Left ventricle myocardium inferior (tissue), 1 donor: ENCODE measurements around the gene C1orf50. TPM values are rescaled to one million over a fixed set of nuclear protein-coding genes. Genes with fewer than 3 reads are reported as not detected.

Source experiments
- DNase-seq: peaks from one replicate; pipeline ENCODE4 v3.0.0-alpha.2; 2020
- H3K27ac ChIP-seq: fragments of 200-600 bp; replicated peaks from 2 replicates; pipeline ENCODE4 v1.8.0; 2021
- H3K27me3 ChIP-seq: fragments of 200-600 bp; 2 replicates; pipeline ENCODE4 v1.8.0; 2021; ENCODE audit warnings: low read depth
- H3K36me3 ChIP-seq: fragments of 200-600 bp; 2 replicates; pipeline ENCODE4 v1.8.0; 2021
- H3K4me1 ChIP-seq: fragments of 200-600 bp; 2 replicates; pipeline ENCODE4 v1.8.0; 2021
- H3K4me3 ChIP-seq: fragments of 200-600 bp; 2 replicates; pipeline ENCODE4 v1.8.0; 2021; ENCODE audit warnings: mild to moderate bottlenecking, moderate library complexity
- H3K9me3 ChIP-seq: fragments of 200-600 bp; replicated peaks from 2 replicates; pipeline ENCODE4 v1.8.0; 2021
- CTCF ChIP-seq: fragments of 200-600 bp; IDR thresholded peaks from 2 replicates; pipeline ENCODE4 v1.8.0; 2021; ENCODE audit warnings: antibody characterized with exemption, mild to moderate bottlenecking, borderline replicate concordance
- intact Hi-C: fragments of 100-400 bp; cut with micrococcal nuclease; formaldehyde crosslinking; loops from one replicate; pipeline ENCODE4 v1.11.0; 2022
- total RNA-seq: library from RNA; stranded (reverse); fragmentation: NEBNext Ultra II Directional; extraction: Animal tissue kit (Norgen Biotek cat#: 25700); gene quantifications from one replicate; pipeline ENCODE4 v1.2.1, GENCODE V29; 2021
- donor health status: DM: no; HTN: yes; CAD: no; lungs with severe emphysema.

The C1orf50 gene
- total RNA-seq, 1 donor from 2014 or later = 7.8 TPM

GRCh38 chr1:42730002-42730401 lies 37.0 kb upstream of the C1orf50 start:
- Histone ChIP-seq H3K9me3 (no peaks in the 10 kb centered on the region), H3K36me3 (no peaks in the 10 kb centered on the region), H3K4me1 (no peaks in the 10 kb centered on the region), H3K27me3 (no peaks in the 10 kb centered on the region), H3K27ac (no peak overlapping the region), H3K4me3 (no peak overlapping the region)
- DNase-seq = no peak
- intact Hi-C loops = no loop called here
- TF ChIP-seq CTCF = no peak

- TF ChIP-seq CTCF = no peak
- no peaks in the 10 kb centered on the region for H3K36me3 ChIP-seq
- DNase-seq = no peak
- H3K27ac ChIP-seq = no peak overlapping the region
- no peaks in the 10 kb centered on the region for H3K4me1 ChIP-seq
- no peak overlapping the region for H3K4me3 ChIP-seq
- intact Hi-C loops = no loop called here
- H3K9me3 ChIP-seq = no peaks in the 10 kb centered on the region
- no peaks in the 10 kb centered on the region for H3K27me3 ChIP-seq
These were observed 36.1 kb upstream of the C1orf50 start for GRCh38 chr1:42730988-42731387.

- H3K4me3 ChIP-seq = no peak overlapping the region
- H3K36me3 ChIP-seq = no peaks in the 10 kb centered on the region
- H3K9me3 ChIP-seq = no peaks in the 10 kb centered on the region
- intact Hi-C loops = no loop called here
- H3K4me1 ChIP-seq = no peaks in the 10 kb centered on the region
- DNase-seq = no peak
- no peak overlapping the region for H3K27ac ChIP-seq
- no peaks in the 10 kb centered on the region for H3K27me3 ChIP-seq
- no peak for TF ChIP-seq CTCF
These were observed 35.5 kb upstream of the C1orf50 start for GRCh38 chr1:42731585-42731984.

GRCh38 chr1:42732126-42732680 lies 34.8 kb upstream of the C1orf50 start:
- no peak for TF ChIP-seq CTCF
- no peak for DNase-seq
- Histone ChIP-seq H3K9me3 (no peaks in the 10 kb centered on the region), H3K27ac (no peak overlapping the region), H3K27me3 (no peaks in the 10 kb centered on the region), H3K4me1 (no peaks in the 10 kb centered on the region), H3K4me3 (no peak overlapping the region), H3K36me3 (no peaks in the 10 kb centered on the region)
- intact Hi-C loops = no loop called here

GRCh38 chr1:42733415-42734200 lies 33.4 kb upstream of the C1orf50 start:
- intact Hi-C loops = no loop called here

More at GRCh38 chr1:42733415-42734200, 33.4 kb upstream of the C1orf50 start:
- H3K9me3 ChIP-seq = no peaks in the 10 kb centered on the region
- no peak for TF ChIP-seq CTCF
- H3K4me3 ChIP-seq = no peak overlapping the region
- DNase-seq = no peak
- H3K27ac ChIP-seq = no peak overlapping the region
- no peaks in the 10 kb centered on the region for H3K36me3 ChIP-seq
- no peaks in the 10 kb centered on the region for H3K27me3 ChIP-seq
- no peaks in the 10 kb centered on the region for H3K4me1 ChIP-seq
